Cardiac fibroblast (primary cell): ENCODE data around the gene ZNF275.

Experiments used
- DNase-seq, 2 donors: peaks; one replicate each; pipeline versions ENCODE4 v3.0.0 to v3.0.0-alpha.2; 2010; ENCODE audit warnings: low read depth in 2 of 2
- H3K4me3 ChIP-seq, 2 donors: replicated peaks in 1 of 2; 1 replicate in 1 of 2; 2 replicates in 1 of 2; pipeline ENCODE4 v1.5.1; 2011; ENCODE audit warnings: low read depth in 2 of 2, low read length in 2 of 2, mild to moderate bottlenecking in 2 of 2, moderate library complexity in 1 of 2
- CTCF ChIP-seq: IDR thresholded peaks from one replicate; pipeline ENCODE4 v1.5.1; 2011; ENCODE audit warnings: low read depth, mild to moderate bottlenecking, low read length, inconsistent platforms

The ZNF275 gene

DNA sequence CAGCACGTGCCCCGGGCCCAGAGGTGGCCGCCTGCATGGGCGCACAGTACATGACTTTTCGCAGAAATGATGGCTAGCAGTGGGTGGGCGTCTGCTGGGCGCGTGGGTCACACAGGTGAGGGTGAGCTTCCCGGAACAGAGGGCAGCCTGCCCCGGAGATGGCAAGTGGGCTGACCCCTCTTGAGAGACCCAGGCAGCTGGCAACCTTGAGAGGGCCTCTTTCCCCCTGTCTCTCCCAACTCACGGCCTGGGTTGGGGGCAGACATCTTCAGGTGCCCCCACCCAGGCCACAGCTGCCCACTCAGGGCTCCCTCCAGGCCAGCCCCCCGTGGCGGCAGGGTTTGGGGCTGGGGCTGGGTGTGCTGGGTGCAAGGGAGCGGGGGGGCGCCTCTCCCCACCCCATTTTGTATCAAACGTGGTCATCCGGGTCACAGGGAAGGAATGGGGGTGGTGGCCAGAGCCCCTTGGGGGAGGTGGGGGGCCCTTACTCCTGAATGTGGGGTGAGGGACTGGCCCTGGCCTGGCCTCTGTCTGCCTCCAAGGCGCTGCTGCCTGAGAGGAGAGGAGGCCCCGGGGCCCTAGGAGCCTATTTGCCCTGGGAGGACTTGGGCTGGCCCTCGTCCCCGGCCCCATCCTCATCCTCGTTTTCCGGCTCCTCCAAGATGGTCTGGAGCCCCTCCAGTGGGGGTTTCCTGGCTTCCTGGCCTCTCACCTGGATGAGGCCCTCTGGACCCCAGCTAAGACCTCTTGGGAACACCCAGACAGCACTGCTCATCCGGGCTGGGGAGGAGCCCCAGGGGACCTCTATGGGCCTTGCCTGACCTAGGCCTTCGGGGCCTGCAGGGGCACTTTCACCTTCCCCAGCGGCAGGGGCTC is 62.6 kb downstream of the ZNF275 start:
- no peak for DNase-seq
- TF ChIP-seq CTCF: no peak
- no peak overlapping the region for H3K4me3 ChIP-seq

- no peak for DNase-seq
- TF ChIP-seq CTCF: no peak
- no peak overlapping the region for H3K4me3 ChIP-seq
Measured at GRCh38 chrX:153397256-153397960, 63.5 kb downstream of the ZNF275 start.

GRCh38 chrX:153398275-153398960 is 64.5 kb downstream of the ZNF275 start:
- TF ChIP-seq CTCF: no peak
- no peak overlapping the region for H3K4me3 ChIP-seq
- no peak for DNase-seq

DNA sequence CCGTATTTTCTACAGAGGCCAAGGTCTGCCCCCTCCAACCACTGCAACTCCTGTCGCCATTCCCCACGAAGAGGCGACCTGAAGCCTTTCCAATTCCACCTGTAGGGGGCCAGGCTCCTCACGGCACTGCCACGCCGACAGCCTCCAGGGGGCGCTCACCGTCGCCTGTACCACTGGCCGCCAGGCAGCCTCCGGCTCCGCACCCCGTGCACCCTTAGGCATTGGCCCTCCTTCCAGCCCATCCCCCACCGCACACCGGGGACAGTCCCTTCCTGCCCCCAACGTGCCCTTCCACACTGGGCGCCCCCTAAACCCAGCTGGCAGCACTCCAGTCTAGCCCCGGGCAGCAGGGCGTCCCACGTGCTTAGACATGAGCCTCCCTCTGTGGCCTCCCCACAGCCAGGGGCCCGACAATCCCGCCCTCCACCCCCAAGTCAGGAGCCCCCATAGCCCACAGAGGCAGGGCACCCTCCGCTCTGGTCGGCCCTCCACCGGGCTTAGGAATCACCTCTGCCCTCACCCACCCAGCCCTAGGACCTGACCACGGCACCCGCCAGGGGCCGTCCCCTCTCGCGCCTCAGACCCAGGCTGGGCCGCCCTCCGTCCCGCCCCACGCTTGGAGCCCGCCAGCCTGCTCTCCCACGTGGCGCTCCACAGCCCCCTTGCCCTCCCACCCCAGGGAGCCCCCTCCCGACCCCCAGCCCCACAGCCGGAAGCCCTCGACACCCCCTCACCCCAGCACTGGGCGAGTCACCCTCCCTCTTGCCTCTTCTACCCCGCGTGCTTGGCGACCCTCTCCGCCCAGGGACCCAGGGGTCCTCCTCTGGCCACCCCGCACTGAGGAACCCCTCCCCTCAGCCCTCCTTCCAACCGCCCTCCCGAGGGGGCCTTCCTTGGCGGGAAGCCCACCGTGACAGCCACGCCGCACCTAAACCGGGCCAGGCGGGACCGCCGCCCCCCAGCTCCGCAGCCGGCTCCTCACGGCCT is 66.5 kb downstream of the ZNF275 start:
- peak; percentile 79 for TF ChIP-seq CTCF
- peak in 1 of 2 donors; percentile 34 for DNase-seq
- H3K4me3 ChIP-seq: no peak overlapping the region

DNA sequence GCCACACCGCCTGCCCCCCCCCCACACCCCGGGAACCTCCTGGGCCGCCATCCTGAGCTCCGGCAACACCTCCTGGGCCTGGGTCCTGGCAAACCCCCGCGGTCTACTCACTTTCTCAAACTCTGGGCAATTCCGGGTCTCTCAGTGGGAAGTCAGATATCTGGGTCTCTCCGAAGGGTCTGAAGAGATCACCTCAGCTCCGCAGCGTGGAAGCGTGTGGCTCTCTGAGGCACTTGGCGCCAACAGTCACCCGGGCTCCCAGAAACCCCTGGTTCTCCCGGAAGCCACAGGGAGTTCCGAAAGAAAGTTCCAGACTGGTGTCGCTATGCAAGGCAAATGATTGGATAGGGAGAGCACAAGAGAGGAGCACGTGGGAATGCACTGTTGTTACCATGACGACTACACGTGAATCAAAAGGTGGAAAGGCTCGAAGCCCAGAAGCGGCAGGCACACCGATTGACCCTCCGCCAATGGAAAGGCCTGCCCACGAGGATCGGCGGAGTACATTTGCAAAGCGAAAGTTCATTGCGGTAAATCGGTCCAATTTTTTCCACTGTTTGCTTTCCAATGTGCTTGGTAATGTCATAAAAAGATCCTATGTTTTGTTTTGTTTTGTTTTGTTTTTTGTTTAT is 67.3 kb downstream of the ZNF275 start, which contains the start of gene PNMA6E:
PNMA6E (minus strand) TSS at position 218 of the 632 bp plus-strand sequence. CDS start 2,501 bp downstream, outside the sequence.
- H3K4me3 ChIP-seq: no peak within 1 kb of the TSS
- no peak for TF ChIP-seq CTCF
- DNase-seq: no peak
